Astrocyte of the spinal cord (primary cell): ENCODE measurements around the gene ZP1.

Source experiments
- DNase-seq: peaks from one replicate; pipeline ENCODE4 v3.0.0; 2011; ENCODE audit warnings: low read depth, low spot score
- H3K4me3 ChIP-seq: 2 replicates; pipeline ENCODE4 v1.5.1; 2011; ENCODE audit warnings: low read depth, mild to moderate bottlenecking, low read length, moderate library complexity
- CTCF ChIP-seq: IDR thresholded peaks from 2 replicates; pipeline ENCODE4 v1.5.1; 2012; ENCODE audit warnings: low read depth, mild to moderate bottlenecking, low read length, inconsistent platforms
- in situ Hi-C: cut with HindIII; loops from 2 replicates; pipeline ENCODE4 v1.10.0; 2017; ENCODE audit warnings: low sequenced_read_pairs

Gene ZP1

GRCh38 chr11:60868682-60869450 lies 1.5 kb downstream of the ZP1 start:
- in situ Hi-C loops = no loop called here
- DNase-seq = no peak
- TF ChIP-seq CTCF = no peak
- H3K4me3 ChIP-seq = no peak overlapping the region

- TF ChIP-seq CTCF = no peak
- H3K4me3 ChIP-seq = no peak overlapping the region
- no peak for DNase-seq
- in situ Hi-C loops = no loop called here
These were observed 2.1 kb downstream of the ZP1 start for GRCh38 chr11:60869451-60869825.

- H3K4me3 ChIP-seq = no peak overlapping the region
- in situ Hi-C loops = no loop called here
- no peak for DNase-seq
- TF ChIP-seq CTCF = no peak
These were observed 2.9 kb downstream of the ZP1 start for GRCh38 chr11:60870276-60870675.

- no peak for TF ChIP-seq CTCF
- H3K4me3 ChIP-seq = no peak overlapping the region
- in situ Hi-C loops = no loop called here
- no peak for DNase-seq
These were observed 3.5 kb downstream of the ZP1 start for GRCh38 chr11:60870733-60871377.

GRCh38 chr11:60871378-60872061 lies 4.2 kb downstream of the ZP1 start:
- DNase-seq = peak; percentile 68
- H3K4me3 ChIP-seq = no peak overlapping the region
- TF ChIP-seq CTCF = peak; percentile 29
- in situ Hi-C loops = no loop called here

GRCh38 chr11:60872124-60872960 lies 5.0 kb downstream of the ZP1 start:
- no peak for TF ChIP-seq CTCF
- H3K4me3 ChIP-seq = no peak overlapping the region
- in situ Hi-C loops = no loop called here
- peak; percentile 75 for DNase-seq
